ENCODE data around the gene TUT1.

DNA sequence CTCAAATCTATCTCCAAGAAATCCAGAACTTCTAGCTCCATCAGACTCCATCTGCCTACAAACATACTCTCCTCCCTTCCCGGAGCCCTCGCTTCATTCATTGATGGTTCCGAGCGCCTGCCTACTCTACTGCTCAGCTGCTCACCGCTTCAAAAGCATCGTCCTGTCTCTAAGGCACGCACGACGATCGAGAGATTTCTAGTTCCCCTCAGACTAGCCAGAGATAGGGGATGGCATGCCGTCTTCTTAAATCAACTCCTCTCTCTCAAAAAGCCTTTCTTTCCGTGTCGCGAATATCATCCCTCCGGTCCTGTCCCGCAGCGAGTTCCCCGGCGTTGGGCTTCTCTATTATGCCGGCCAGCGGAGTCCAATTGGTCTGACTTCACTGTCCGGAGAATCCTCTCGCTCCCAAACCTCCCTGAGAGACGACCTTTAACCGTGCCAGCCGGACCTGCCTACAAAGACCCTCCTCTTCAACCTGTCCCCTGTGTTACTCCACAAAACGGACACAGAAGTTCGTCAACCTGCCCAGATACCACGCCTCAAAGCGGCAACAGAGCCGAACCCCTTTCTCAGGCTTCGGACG is 18.2 kb downstream of the TUT1 start:
- TF ChIP-seq, protein P1, sequence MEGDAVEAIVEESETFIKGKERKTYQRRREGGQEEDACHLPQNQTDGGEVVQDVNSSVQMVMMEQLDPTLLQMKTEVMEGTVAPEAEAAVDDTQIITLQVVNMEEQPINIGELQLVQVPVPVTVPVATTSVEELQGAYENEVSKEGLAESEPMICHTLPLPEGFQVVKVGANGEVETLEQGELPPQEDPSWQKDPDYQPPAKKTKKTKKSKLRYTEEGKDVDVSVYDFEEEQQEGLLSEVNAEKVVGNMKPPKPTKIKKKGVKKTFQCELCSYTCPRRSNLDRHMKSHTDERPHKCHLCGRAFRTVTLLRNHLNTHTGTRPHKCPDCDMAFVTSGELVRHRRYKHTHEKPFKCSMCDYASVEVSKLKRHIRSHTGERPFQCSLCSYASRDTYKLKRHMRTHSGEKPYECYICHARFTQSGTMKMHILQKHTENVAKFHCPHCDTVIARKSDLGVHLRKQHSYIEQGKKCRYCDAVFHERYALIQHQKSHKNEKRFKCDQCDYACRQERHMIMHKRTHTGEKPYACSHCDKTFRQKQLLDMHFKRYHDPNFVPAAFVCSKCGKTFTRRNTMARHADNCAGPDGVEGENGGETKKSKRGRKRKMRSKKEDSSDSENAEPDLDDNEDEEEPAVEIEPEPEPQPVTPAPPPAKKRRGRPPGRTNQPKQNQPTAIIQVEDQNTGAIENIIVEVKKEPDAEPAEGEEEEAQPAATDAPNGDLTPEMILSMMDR (IDR thresholded peaks at IDR 0.05) = no peak
- TF ChIP-seq SIN3A (IDR thresholded peaks at IDR 0.05; ENCODE audit: borderline replicate concordance, insufficient read depth, low read depth, low read length) = no peak
- TF ChIP-seq, protein P2, sequence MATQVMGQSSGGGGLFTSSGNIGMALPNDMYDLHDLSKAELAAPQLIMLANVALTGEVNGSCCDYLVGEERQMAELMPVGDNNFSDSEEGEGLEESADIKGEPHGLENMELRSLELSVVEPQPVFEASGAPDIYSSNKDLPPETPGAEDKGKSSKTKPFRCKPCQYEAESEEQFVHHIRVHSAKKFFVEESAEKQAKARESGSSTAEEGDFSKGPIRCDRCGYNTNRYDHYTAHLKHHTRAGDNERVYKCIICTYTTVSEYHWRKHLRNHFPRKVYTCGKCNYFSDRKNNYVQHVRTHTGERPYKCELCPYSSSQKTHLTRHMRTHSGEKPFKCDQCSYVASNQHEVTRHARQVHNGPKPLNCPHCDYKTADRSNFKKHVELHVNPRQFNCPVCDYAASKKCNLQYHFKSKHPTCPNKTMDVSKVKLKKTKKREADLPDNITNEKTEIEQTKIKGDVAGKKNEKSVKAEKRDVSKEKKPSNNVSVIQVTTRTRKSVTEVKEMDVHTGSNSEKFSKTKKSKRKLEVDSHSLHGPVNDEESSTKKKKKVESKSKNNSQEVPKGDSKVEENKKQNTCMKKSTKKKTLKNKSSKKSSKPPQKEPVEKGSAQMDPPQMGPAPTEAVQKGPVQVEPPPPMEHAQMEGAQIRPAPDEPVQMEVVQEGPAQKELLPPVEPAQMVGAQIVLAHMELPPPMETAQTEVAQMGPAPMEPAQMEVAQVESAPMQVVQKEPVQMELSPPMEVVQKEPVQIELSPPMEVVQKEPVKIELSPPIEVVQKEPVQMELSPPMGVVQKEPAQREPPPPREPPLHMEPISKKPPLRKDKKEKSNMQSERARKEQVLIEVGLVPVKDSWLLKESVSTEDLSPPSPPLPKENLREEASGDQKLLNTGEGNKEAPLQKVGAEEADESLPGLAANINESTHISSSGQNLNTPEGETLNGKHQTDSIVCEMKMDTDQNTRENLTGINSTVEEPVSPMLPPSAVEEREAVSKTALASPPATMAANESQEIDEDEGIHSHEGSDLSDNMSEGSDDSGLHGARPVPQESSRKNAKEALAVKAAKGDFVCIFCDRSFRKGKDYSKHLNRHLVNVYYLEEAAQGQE (IDR thresholded peaks at IDR 0.05; ENCODE audit: insufficient read depth in 1 of 2, low read depth in 2 of 2, low read length in 1 of 2) = no peak

All from Panc1 (cell line).